ENCODE results near the gene MGST3.

- TF ChIP-seq CTCF (conservative IDR thresholded peaks at IDR 0.05; ENCODE audit: low read depth in 2 of 2) = no peak
- TF ChIP-seq REST (IDR thresholded peaks at IDR 0.05; ENCODE audit: unreplicated experiment) = no peak
- no peak for TF ChIP-seq POLR2AphosphoS5 (IDR thresholded peaks at IDR 0.05; ENCODE audit: low read depth)
- no peak for TF ChIP-seq EZH2 (IDR thresholded peaks at IDR 0.05; ENCODE audit: low read depth, unreplicated experiment)
- TF ChIP-seq STAT1 (IDR thresholded peaks at IDR 0.05; ENCODE audit: unreplicated experiment) = no peak
- TF ChIP-seq ETS1 (IDR thresholded peaks at IDR 0.05) = no peak
- TF ChIP-seq CREB1 (CRISPR knock-in tag; IDR thresholded peaks at IDR 0.05; ENCODE audit: low read depth) = no peak
- TF ChIP-seq JUNB (IDR thresholded peaks at IDR 0.05; ENCODE audit: unreplicated experiment) = no peak
- TF ChIP-seq EZH2phosphoT487 (IDR thresholded peaks at IDR 0.05; ENCODE audit: unreplicated experiment) = no peak
- no peak for TF ChIP-seq NANOG (IDR thresholded peaks at IDR 0.05; ENCODE audit: borderline replicate concordance)
Observed at GRCh38 chr1:165637427-165637826, 6.4 kb downstream of the MGST3 start.
